RWPE2 (cell line): ENCODE data around the gene PHC2.

Source experiments
- ATAC-seq: fragments of 200-7000 bp; cut with Tn5 transposase; 3 replicates; pipeline ENCODE4 v1.9.1; 2021; ENCODE audit warnings: low read depth
- DNase-seq: peaks from one replicate; pipeline ENCODE4 v3.0.0-alpha.2; 2020; ENCODE audit warnings: low spot score
- H3K27ac ChIP-seq: fragments of 450-650 bp; 2 replicates; pipeline ENCODE4 v1.5.1; 2017; ENCODE audit warnings: mild to moderate bottlenecking; ENCODE audit not compliant: poor library complexity, severe bottlenecking
- H3K27me3 ChIP-seq: fragments of 250-450 bp; sonication (Bioruptor Pico); 2 replicates; pipeline ENCODE4 v1.5.1; 2021; ENCODE audit warnings: mild to moderate bottlenecking, moderate library complexity; ENCODE audit not compliant: insufficient read depth, poor library complexity, severe bottlenecking
- H3K36me3 ChIP-seq: fragments of 250-450 bp; sonication (Bioruptor Pico); 2 replicates; pipeline ENCODE4 v1.5.1; 2020; ENCODE audit warnings: low read depth, mild to moderate bottlenecking, moderate library complexity
- H3K4me1 ChIP-seq: fragments of 250-450 bp; sonication (Bioruptor Pico); 2 replicates; pipeline ENCODE4 v1.5.1; 2021; ENCODE audit warnings: mild to moderate bottlenecking, moderate library complexity; ENCODE audit not compliant: insufficient read depth, poor library complexity, severe bottlenecking
- H3K4me3 ChIP-seq: fragments of 250-450 bp; sonication (Bioruptor Pico); 2 replicates; pipeline ENCODE4 v1.5.1; 2021; ENCODE audit warnings: mild to moderate bottlenecking, moderate library complexity; ENCODE audit not compliant: severe bottlenecking
- H3K9me3 ChIP-seq: fragments of 250-450 bp; sonication (Bioruptor Pico); 2 replicates; pipeline ENCODE4 v1.5.1; 2021; ENCODE audit warnings: mild to moderate bottlenecking, moderate library complexity; ENCODE audit not compliant: severe bottlenecking
- TF ChIP-seq, protein P1 (sequence below): fragments of 450-650 bp; IDR thresholded peaks from one replicate; pipeline ENCODE4 v1.5.1; 2017; ENCODE audit warnings: mild to moderate bottlenecking, moderate library complexity; ENCODE audit not compliant: poor library complexity, severe bottlenecking

PHC2 gene

DNA sequence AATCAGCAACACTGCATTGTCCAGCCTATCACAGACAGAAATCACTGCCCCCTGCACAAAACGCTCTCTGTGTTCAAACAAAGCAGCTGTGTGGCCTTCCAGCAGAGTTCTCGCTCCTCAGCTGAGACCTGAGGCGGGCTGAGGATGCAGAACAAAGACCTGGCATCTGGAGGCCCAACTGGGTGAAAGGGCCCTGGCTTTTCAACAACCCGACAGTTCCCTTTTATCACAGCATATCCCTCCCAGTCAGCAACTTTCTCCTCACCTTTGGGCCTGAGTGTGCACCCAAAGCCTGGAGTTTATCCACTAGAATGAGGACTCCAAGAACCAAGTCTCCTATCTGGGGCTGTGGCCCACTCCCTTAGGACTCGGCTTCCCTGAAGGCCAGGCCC, 67.4 kb downstream of the PHC2 start:
- Histone ChIP-seq H3K9me3 (no peaks in the 10 kb centered on the region), H3K4me1 (peaks cover 4% of the 10 kb centered on the region), H3K4me3 (no peak overlapping the region), H3K27me3 (no peaks in the 10 kb centered on the region), H3K36me3 (peaks cover 33% of the 10 kb centered on the region), H3K27ac (no peak overlapping the region)
- ATAC-seq = no peak
- DNase-seq = no peak
- TF ChIP-seq, protein P1, sequence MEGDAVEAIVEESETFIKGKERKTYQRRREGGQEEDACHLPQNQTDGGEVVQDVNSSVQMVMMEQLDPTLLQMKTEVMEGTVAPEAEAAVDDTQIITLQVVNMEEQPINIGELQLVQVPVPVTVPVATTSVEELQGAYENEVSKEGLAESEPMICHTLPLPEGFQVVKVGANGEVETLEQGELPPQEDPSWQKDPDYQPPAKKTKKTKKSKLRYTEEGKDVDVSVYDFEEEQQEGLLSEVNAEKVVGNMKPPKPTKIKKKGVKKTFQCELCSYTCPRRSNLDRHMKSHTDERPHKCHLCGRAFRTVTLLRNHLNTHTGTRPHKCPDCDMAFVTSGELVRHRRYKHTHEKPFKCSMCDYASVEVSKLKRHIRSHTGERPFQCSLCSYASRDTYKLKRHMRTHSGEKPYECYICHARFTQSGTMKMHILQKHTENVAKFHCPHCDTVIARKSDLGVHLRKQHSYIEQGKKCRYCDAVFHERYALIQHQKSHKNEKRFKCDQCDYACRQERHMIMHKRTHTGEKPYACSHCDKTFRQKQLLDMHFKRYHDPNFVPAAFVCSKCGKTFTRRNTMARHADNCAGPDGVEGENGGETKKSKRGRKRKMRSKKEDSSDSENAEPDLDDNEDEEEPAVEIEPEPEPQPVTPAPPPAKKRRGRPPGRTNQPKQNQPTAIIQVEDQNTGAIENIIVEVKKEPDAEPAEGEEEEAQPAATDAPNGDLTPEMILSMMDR = no peak

DNA sequence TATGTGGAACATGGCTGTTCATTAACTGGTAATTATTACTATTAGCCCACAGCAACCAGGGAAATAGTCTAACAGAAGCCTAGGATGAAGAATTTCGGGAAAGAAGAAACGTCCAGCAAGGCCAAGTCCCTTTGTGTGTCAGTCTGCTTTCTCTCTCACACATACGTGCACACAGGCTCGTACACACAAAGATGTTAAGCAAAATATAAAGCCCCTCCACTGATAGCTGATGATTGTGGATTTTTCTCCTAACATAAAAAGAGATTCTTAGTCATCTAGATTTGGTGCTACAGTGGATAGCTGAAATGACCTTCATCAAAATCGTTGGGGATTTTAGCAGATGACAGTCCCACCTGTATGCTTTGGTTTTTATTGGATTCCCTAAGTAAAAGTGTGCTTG, 67.9 kb downstream of the PHC2 start:
- peaks cover 4% of the 10 kb centered on the region for H3K4me1 ChIP-seq
- peaks cover 30% of the 10 kb centered on the region for H3K36me3 ChIP-seq
- DNase-seq (no peak), ATAC-seq (no peak)
- no peaks in the 10 kb centered on the region for H3K27me3 ChIP-seq
- TF ChIP-seq, protein P1 = no peak
- H3K9me3 ChIP-seq = no peaks in the 10 kb centered on the region
- no peak overlapping the region for H3K4me3 ChIP-seq
- H3K27ac ChIP-seq = no peak overlapping the region

DNA sequence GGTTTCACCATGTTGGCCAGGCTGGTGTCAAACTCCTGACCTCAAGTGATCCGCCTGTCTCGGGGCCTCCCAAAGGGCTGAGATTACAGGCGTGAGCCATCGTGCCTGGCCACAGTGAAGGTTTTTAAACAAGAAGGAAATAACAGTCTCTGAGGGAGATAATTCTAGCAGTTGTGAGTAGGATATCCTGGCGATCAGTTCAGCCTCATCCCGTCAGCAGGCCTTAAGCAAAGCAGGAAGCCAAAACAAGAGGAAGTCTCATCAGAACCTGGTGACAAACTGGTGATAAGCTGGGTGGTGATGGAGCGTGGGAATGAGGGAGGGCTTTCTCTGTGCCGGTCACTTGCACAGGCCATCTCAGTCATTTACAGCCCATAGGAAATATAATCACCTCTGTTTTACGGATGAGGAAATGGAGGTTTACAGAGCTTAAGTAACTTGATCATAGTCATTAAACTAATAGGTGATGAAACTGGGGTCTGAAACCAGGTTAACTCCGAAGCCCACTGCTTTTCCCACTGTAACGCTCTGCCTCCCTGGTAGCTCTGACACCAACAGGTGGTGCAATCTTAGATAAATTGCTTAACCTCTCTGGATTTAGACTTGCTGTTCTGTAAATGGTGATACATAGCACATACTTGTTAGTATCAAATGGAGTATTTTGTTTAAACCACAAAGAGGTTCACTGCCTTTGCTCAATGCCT, 69.2 kb downstream of the PHC2 start:
- Histone ChIP-seq H3K27me3 (no peaks in the 10 kb centered on the region), H3K9me3 (no peaks in the 10 kb centered on the region), H3K36me3 (peaks cover 20% of the 10 kb centered on the region), H3K4me3 (no peak overlapping the region), H3K27ac (no peak overlapping the region), H3K4me1 (peaks cover 4% of the 10 kb centered on the region)
- no peak for DNase-seq
- TF ChIP-seq, protein P1 = no peak
- no peak for ATAC-seq

DNA sequence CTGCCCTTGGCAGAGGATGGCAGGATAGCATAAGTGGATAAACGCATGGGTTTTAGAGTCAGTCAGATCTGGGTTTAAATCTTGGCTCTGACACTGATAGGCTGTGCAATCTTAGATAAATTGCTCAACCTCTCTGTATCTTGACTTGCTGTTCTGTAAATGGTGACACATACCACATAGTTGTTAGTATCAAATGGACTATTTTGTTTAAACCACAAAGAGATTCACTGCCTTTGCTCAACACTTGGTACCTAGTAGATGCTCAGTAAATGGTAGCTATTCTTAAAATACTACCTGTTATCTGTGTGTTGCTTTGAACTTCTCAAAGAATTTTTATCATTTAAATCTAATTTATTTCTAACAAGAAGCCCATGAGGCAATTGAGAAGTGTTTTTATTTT, 70.5 kb downstream of the PHC2 start:
- DNase-seq = no peak
- H3K4me3 ChIP-seq = no peak overlapping the region
- H3K36me3 ChIP-seq = peaks cover 9% of the 10 kb centered on the region; the same call in 1 of the 2 replicates
- H3K27ac ChIP-seq = no peak overlapping the region
- TF ChIP-seq, protein P1 = no peak
- peaks cover 4% of the 10 kb centered on the region for H3K4me1 ChIP-seq
- H3K27me3 ChIP-seq = no peaks in the 10 kb centered on the region
- no peak for ATAC-seq
- H3K9me3 ChIP-seq = no peaks in the 10 kb centered on the region

- H3K9me3 ChIP-seq = no peaks in the 10 kb centered on the region
- peaks cover 9% of the 10 kb centered on the region; the same call in 1 of the 2 replicates for H3K36me3 ChIP-seq
- DNase-seq (no peak), ATAC-seq (no peak)
- no peak overlapping the region for H3K27ac ChIP-seq
- H3K4me3 ChIP-seq = no peak overlapping the region
- peaks cover 4% of the 10 kb centered on the region for H3K4me1 ChIP-seq
- TF ChIP-seq, protein P1 = no peak
- H3K27me3 ChIP-seq = no peaks in the 10 kb centered on the region
These were observed 71.0 kb downstream of the PHC2 start for GRCh38 chr1:33359931-33360330.
